ENCODE results near the gene SNX25.

GRCh38 chr4:185287031-185287430, 77.6 kb downstream of the SNX25 start:
- TF ChIP-seq CTCF (IDR thresholded peaks at IDR 0.05): no peak
- no peak for TF ChIP-seq POLR2AphosphoS5 (IDR thresholded peaks at IDR 0.05; ENCODE audit: low read depth, low read length)
- no peak for TF ChIP-seq REST (IDR thresholded peaks at IDR 0.05; ENCODE audit: insufficient read depth in 1 of 2, low read depth in 2 of 2, low read length in 1 of 2)
